AG09309 (cell line): ENCODE measurements around the gene PRKACA.
"Not testable (repeated sequence)": the region's sequence is repeated elsewhere in the genome, so short reads cannot be mapped to it uniquely, and the experiment has no call there.

Experiments
- DNase-seq: peaks from one replicate; pipeline ENCODE4 v3.0.0-alpha.2; 2010; ENCODE audit warnings: low read depth
- H3K4me3 ChIP-seq: 2 replicates; pipeline ENCODE4 v1.5.1; 2011; ENCODE audit warnings: mild to moderate bottlenecking, low read depth, low read length, moderate library complexity; ENCODE audit not compliant: control insufficient read depth
- TF ChIP-seq, protein P1 (sequence below): IDR thresholded peaks from 2 replicates; pipeline ENCODE4 v1.5.1; 2011; ENCODE audit warnings: mild to moderate bottlenecking, low read depth, low read length, inconsistent platforms; ENCODE audit not compliant: insufficient read depth, control insufficient read depth; ENCODE audit errors: missing control alignments

Gene PRKACA

DNA sequence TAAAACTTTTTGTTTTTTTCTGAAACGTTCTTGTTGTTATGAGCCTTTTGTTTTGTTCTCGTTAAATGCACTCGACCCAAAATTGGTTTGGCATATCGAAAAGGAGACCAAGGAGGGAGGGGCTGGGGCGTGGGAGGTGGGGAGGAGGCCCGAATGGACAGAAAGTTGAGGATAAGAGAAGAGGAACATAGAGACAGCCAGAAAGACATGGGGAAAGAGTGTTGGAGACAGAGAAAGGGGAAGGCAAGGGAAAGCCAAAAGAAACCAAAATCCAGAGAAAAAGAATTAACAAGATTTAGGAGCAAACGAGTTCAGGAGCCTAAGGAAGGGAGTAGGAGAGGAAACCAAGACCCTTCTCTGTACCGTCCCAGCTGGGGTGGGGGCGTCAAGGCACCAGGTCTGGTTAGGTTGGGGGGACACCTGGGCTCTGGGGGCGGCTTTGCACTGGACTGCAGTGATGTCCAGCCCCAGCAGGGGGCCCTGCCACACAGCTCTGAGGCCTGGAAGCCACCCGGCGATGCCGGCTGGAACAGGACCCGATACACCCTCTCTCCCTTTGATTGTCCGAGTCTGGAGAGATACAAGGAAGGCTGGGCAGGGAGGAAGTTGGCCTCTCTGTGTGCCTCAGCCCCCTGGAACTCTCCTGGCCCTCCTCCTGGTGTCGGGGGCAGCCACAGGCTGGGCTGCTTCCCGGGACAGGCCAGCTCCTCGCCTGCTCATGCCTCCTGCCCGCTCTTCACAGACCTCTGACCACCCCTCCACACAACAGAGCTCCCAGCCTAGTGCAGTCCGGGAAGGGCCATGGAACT, 30.4 kb upstream of the PRKACA start:
- no peak for DNase-seq
- H3K4me3 ChIP-seq, result no peak overlapping the region
- TF ChIP-seq, protein P1, sequence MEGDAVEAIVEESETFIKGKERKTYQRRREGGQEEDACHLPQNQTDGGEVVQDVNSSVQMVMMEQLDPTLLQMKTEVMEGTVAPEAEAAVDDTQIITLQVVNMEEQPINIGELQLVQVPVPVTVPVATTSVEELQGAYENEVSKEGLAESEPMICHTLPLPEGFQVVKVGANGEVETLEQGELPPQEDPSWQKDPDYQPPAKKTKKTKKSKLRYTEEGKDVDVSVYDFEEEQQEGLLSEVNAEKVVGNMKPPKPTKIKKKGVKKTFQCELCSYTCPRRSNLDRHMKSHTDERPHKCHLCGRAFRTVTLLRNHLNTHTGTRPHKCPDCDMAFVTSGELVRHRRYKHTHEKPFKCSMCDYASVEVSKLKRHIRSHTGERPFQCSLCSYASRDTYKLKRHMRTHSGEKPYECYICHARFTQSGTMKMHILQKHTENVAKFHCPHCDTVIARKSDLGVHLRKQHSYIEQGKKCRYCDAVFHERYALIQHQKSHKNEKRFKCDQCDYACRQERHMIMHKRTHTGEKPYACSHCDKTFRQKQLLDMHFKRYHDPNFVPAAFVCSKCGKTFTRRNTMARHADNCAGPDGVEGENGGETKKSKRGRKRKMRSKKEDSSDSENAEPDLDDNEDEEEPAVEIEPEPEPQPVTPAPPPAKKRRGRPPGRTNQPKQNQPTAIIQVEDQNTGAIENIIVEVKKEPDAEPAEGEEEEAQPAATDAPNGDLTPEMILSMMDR, result peak; percentile 93

DNA sequence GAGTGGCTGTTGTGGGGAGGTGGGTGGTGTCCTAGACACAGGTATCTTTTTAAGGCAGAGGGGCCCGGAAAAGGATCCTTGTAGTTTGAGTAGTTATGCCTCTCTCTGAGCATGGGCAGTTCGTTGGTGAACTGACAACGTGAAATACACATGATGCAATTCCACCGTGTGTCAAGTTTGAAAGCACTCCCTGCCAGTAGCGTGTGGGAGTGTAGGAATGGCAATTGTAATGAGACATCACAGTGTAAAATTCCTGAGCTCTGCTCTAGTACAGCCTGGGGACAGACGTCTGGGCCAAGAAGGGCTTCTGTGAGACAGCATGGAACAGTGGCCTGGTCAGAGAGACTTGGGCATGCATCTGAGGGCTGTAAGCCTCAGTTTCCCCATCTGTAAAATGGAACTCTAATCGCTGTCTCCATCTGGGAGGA, 29.2 kb upstream of the PRKACA start:
- DNase-seq, result peak; percentile 79
- TF ChIP-seq, protein P1, result no peak
- no peak overlapping the region for H3K4me3 ChIP-seq

DNA sequence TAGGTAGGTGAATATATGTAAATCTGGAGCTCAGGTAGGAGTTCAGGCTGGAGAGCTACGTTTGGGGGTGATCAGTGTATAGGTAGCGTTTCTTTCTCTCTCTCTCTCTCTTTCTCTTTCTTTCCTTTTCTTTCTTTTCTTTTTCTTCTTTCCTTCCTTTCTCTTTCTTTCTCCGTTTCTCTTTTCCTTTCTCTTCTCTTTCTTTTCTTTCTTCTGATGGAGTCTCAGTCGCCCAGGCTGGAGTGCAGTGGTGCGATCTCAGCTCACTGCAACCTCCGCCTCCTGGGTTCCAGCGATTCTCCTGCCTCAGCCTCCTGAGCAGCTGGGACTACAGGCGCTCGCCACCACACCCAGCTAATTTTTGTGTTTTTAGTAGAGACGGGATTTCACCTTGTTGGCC, 28.6 kb upstream of the PRKACA start:
- not testable (repeated sequence) for DNase-seq, H3K4me3 ChIP-seq

DNA sequence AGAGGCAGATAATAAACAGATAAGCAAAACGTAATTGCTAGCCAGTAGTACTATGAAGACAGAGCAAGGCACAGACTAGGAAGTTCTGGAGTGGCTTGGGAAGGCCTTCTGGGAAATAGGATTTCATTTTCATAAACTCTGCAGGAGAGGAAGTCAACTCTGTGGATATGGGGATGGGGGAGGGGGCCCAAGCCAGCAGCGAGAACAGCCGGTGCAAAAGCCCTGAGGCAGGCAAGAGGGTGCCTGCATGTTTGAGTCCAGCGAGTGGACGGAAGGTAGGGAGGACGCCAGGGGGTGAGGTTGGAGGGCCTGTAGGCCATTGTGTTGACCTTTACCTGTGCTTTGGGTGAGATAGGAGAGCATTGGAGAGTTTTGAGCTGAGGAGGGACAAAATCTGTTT, 27.8 kb upstream of the PRKACA start:
- no peak for DNase-seq
- TF ChIP-seq, protein P1, result no peak
- no peak overlapping the region for H3K4me3 ChIP-seq

DNA sequence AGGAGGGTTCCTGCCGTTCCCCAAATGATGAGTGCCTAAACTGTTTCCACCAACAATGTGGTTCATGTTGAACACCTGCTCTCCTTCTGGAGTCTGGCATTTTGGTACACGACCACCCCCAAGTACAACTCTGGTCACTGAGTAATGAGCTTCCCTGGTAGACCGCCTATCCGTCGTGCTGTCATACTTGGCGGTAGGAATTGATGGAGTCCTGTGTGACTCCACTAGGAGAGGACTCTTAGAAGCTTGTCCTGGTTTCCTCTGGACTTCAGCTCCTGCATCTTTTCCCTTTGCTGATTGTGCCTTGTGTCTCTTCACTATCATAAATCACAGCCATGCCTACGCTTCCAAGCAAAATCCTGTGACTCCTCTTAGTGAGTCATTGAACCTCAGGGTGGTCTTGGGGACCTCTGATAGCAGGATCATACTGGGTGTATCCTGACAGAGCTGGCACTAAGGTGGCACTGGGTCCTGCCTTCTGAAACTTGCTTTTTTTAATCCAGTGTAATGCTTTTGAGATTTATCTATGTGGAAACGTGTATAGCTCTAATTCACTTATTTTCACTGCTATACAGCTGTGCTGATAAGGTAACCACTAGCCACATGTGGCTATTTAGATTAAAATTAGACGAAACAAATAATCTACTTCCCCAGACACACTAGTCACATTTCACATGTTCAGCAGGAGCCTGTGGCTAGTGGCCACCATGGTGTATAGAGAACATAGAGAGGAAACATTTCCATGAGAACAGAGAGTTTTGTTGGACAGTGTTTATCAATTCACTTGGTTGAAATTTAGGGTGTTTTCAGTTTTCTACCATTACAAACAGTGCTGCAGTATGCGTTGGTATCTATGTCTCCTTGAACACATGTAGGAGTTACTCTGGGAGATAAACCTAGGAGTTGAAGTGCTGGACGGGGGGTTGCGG, 25.0 kb upstream of the PRKACA start:
- no peak overlapping the region for H3K4me3 ChIP-seq
- TF ChIP-seq, protein P1, result no peak
- DNase-seq, result no peak

DNA sequence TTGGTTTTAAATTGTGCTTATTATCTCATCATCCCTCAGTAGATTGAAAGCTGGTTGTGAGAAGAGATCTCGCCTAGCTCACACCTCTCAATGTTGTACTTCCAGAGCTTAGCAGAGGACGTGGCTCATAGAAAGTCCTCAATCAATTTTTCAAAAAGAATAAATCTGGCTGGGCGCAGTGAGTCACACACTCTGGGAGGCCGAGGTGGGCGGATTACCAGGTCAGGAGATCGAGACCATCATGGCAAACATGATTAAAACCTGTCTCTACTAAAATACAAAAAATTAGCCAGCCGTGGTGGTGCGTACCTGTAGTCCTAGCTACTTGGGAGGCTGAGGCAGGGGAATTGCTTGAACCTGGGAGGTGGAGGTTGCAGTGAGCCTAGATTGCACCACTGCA, 23.5 kb upstream of the PRKACA start:
- DNase-seq, result no peak
- H3K4me3 ChIP-seq, result no peak overlapping the region
- TF ChIP-seq, protein P1, result no peak

DNA sequence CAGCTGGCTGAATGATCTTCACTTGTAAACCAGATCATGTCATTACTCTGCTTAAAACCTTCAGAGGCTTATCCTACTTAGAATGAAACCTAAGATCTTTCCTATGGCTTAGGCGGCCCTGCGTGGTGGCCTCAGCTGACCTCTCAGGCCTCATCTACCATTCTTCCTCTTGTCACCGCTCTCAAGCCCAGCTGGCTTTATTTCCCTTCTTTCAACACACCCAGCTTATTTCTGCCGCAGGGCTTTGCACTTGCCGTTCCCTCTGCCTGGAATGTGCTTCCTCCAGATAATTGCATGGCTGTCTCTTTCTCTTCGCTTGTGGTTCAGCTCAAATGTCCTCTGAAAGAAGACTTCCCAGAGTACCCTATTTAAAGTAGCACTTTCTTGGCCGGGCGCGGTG, 22.4 kb upstream of the PRKACA start:
- no peak overlapping the region for H3K4me3 ChIP-seq
- TF ChIP-seq, protein P1, result no peak
- DNase-seq, result no peak
